GM12892 (cell line): Measurements from ENCODE around the gene FBP1.

Source experiments
- POLR2A ChIP-seq: IDR thresholded peaks from 2 replicates; pipeline ENCODE4 v1.6.1; 2011; ENCODE audit warnings: low read depth, low read length, control low read depth
- POLR2AphosphoS5 ChIP-seq: IDR thresholded peaks from 2 replicates; pipeline ENCODE4 v1.6.1; 2011; ENCODE audit warnings: low read depth, low read length, control low read depth

GRCh38 chr9:94668928-94669729, 29.8 kb upstream of the FBP1 start:
- TF ChIP-seq POLR2AphosphoS5 (no peak), POLR2A (no peak)
